Spleen (tissue), 11 donors: ENCODE data around the gene SPDEF. TPM values are rescaled to one million over a fixed set of nuclear protein-coding genes. Genes with fewer than 3 reads are reported as not detected.
A peak's percentile ranks its signal among the peaks of the same experiment; 100 is the strongest.

Source experiments
- DNase-seq: peaks from one replicate; pipeline ENCODE4 v3.0.0-alpha.2; 2020
- H3K27ac ChIP-seq, 8 donors: fragments of 200-600 bp; sonication (generic) in 7 of 8; 1 replicate in 4 of 8; 2 replicates in 4 of 8; pipeline versions ENCODE4 v1.5.0 to v1.8.0; 2016 to 2021; ENCODE audit warnings: inconsistent platforms in 4 of 8, mild to moderate bottlenecking in 4 of 8, moderate library complexity in 1 of 8
- H3K27me3 ChIP-seq, 7 donors: fragments of 200-600 bp; sonication (generic) in 6 of 7; replicated peaks in 1 of 7; 1 replicate in 4 of 7; 2 replicates in 3 of 7; pipeline versions ENCODE4 v1.5.0 to v1.8.0; 2016 to 2021; ENCODE audit warnings: inconsistent platforms in 3 of 7, mild to moderate bottlenecking in 1 of 7
- H3K36me3 ChIP-seq, 6 donors: fragments of 200-600 bp; sonication (generic) in 5 of 6; 1 replicate in 4 of 6; 2 replicates in 2 of 6; pipeline versions ENCODE4 v1.5.0 to v1.8.0; 2016 to 2021; ENCODE audit warnings: inconsistent platforms in 2 of 6
- H3K4me1 ChIP-seq, 6 donors: fragments of 200-600 bp; sonication (generic) in 5 of 6; 1 replicate in 3 of 6; 2 replicates in 3 of 6; pipeline versions ENCODE4 v1.5.0 to v1.8.0; 2016 to 2021; ENCODE audit warnings: inconsistent platforms in 3 of 6
- H3K4me3 ChIP-seq, 8 donors: fragments of 200-600 bp; sonication (generic) in 7 of 8; 1 replicate in 4 of 8; 2 replicates in 4 of 8; pipeline versions ENCODE4 v1.5.0 to v1.8.0; 2016 to 2021; ENCODE audit warnings: inconsistent platforms in 4 of 8, mild to moderate bottlenecking in 4 of 8, moderate library complexity in 2 of 8
- H3K9me3 ChIP-seq, 8 donors: fragments of 200-600 bp; sonication (generic) in 7 of 8; 1 replicate in 4 of 8; 2 replicates in 4 of 8; pipeline versions ENCODE4 v1.5.0 to v1.8.0; 2016 to 2021; ENCODE audit warnings: inconsistent platforms in 4 of 8
- CTCF ChIP-seq, 11 experiments: fragments of 200-600 bp in 7 of 11; fragments of 450-650 bp in 4 of 11; sonication (generic) in 4 of 11; IDR thresholded peaks in 8 of 11; conservative IDR thresholded peaks in 3 of 11; 1 replicate in 7 of 11; 2 replicates in 4 of 11; pipeline versions ENCODE4 v1.4.0 to v1.8.0; 2016 to 2021; ENCODE audit warnings: antibody characterized with exemption in 11 of 11, inconsistent platforms in 4 of 11, mild to moderate bottlenecking in 1 of 11
- POLR2A ChIP-seq, 3 donors: fragments of 450-650 bp; IDR thresholded peaks; one replicate each; pipeline ENCODE4 v1.5.1; 2017; ENCODE audit warnings: antibody characterized with exemption in 3 of 3, mild to moderate bottlenecking in 1 of 3
- POLR2AphosphoS5 ChIP-seq, 3 donors: sonication (generic); formaldehyde crosslinking; IDR thresholded peaks; one replicate each; pipeline ENCODE4 v1.5.1; 2017; ENCODE audit warnings: antibody characterized with exemption in 3 of 3
- WGBS, 5 donors: extraction: QIAGEN DNeasy Blood & Tissue Kit in 3 of 5; methylation state at CpG; one replicate each; pipeline versions ENCODE4 v1.1.5 to v1.1.7; 2013 to 2018; 5-methylcytosine and 5-hydroxymethylcytosine counted together
- intact Hi-C: fragments of 100-400 bp; cut with DNase I; formaldehyde crosslinking; loops from one replicate; pipeline ENCODE4 v1.15.0; 2023; ENCODE audit warnings: low total_unique reads
- polyA plus RNA-seq, 3 donors: library from polyadenylated mRNA; stranded (reverse); fragments of 200-250 nt; gene quantifications; one replicate each; pipeline ENCODE4 v1.2.1, GENCODE V29; 2013
- total RNA-seq, 7 donors: library from RNA; depleted of rRNA in 3 of 7; stranded (reverse); fragments of >200 nt in 3 of 7; fragmentation: NEBNext Ultra II Directional in 4 of 7; extraction: Animal tissue kit (Norgen Biotek cat#: 25700) in 4 of 7; gene quantifications; one replicate each; pipeline versions ENCODE4 v1.1.0 to v1.2.1, GENCODE V29; 2016 to 2021
- donor health status: healthy with polysubstance abuse.
- donor health status: DM: no; HTN: no; CAD: no; lungs with moderate emphysema.
- donor health status: DM: no; HTN: no; CAD: no.
- donor health status: Bipolar disorder and iron deficiency.
- donor health status: healthy.
- donor health status: DM: no; HTN: no; CAD: no.
- donor health status: DM: yes; HTN: yes; CAD: no.

SPDEF gene
- total and polyA plus RNA-seq, 10 donors: 0.03 to 0.32 (median 0.13) TPM; not detected in 7

- Histone ChIP-seq H3K4me3 (no peak overlapping the region), H3K4me1 (peaks cover 6 to 18% (median 13%) of the 10 kb centered on the region in 6 donors), H3K9me3 (no peaks in the 10 kb centered on the region), H3K27me3 (no peaks in the 10 kb centered on the region), H3K36me3 (no peaks in the 10 kb centered on the region), H3K27ac (no peak overlapping the region)
- TF ChIP-seq CTCF (IDR thresholded peaks at IDR 0.05 in 8 of 11, conservative IDR thresholded peaks at IDR 0.05 in 3 of 11) (no peak), POLR2AphosphoS5 (IDR thresholded peaks at IDR 0.05) (no peak), POLR2A (IDR thresholded peaks at IDR 0.05) (no peak)
- intact Hi-C loops: loop anchor here (10.0 kb wide), 1 partner anchor 76 kb away; no protein-coding TSS in a partner anchor
- peak; percentile 51 for DNase-seq
- WGBS, 5 donors: 89 to 96% (median 94%) methylated on average over 8 of the region's 8 CpGs
Measured at GRCh38 chr6:34528996-34529664, 27.0 kb downstream of the SPDEF start.

GRCh38 chr6:34527751-34528670 is 28.1 kb downstream of the SPDEF start:
- no peaks in the 10 kb centered on the region for H3K9me3 ChIP-seq
- DNase-seq: peak; percentile 54
- intact Hi-C loops: loop anchor here (10.0 kb wide), 1 partner anchor 77 kb away; no protein-coding TSS in a partner anchor
- no peaks in the 10 kb centered on the region for H3K27me3 ChIP-seq
- H3K4me1 ChIP-seq: peaks cover 6 to 18% (median 13%) of the 10 kb centered on the region in 6 donors
- TF ChIP-seq CTCF (IDR thresholded peaks at IDR 0.05 in 8 of 11, conservative IDR thresholded peaks at IDR 0.05 in 3 of 11): no peak
- TF ChIP-seq POLR2A (IDR thresholded peaks at IDR 0.05): no peak
- no peak for TF ChIP-seq POLR2AphosphoS5 (IDR thresholded peaks at IDR 0.05)
- WGBS, 5 donors: 90 to 92% (median 91%) methylated on average over 12 of the region's 12 CpGs
- H3K4me3 ChIP-seq: peak overlapping the region in 1 of 8 donors; percentile 57
- peak overlapping the region in 1 of 8 donors; percentile 51 for H3K27ac ChIP-seq
- no peaks in the 10 kb centered on the region for H3K36me3 ChIP-seq

GRCh38 chr6:34526992-34527728 is 29.0 kb downstream of the SPDEF start:
- intact Hi-C loops: loop anchor here (10.0 kb wide), 1 partner anchor 78 kb away; no protein-coding TSS in a partner anchor
- WGBS, 5 donors: 4 to 10% (median 7%) methylated on average over 23 to 53 of the region's 53 CpGs
- H3K9me3 ChIP-seq: no peaks in the 10 kb centered on the region
- TF ChIP-seq CTCF (IDR thresholded peaks at IDR 0.05 in 8 of 11, conservative IDR thresholded peaks at IDR 0.05 in 3 of 11): peak; percentile 18 to 96 (median 89)
- no peak for TF ChIP-seq POLR2A (IDR thresholded peaks at IDR 0.05)
- peak; percentile 41 to 72 (median 68) for TF ChIP-seq POLR2AphosphoS5 (IDR thresholded peaks at IDR 0.05)
- peak overlapping the region in 5 of 8 donors; percentile 16 to 57 (median 20) for H3K4me3 ChIP-seq
- no peaks in the 10 kb centered on the region for H3K36me3 ChIP-seq
- H3K27ac ChIP-seq: peak overlapping the region in 5 of 8 donors; percentile 47 to 54 (median 52)
- peaks cover 6 to 19% (median 13%) of the 10 kb centered on the region in 6 donors for H3K4me1 ChIP-seq
- DNase-seq: peak; percentile 99
- H3K27me3 ChIP-seq: no peaks in the 10 kb centered on the region
